Measurements from ENCODE around the gene LURAP1L.

The LURAP1L gene

GRCh38 chr9:12862611-12863410, 88.0 kb downstream of the LURAP1L start:
- Histone ChIP-seq H3K9me3 (ENCODE audit: control insufficient read depth, insufficient read depth, low read depth, low read length) (no peaks in the 10 kb centered on the region), H3K4me1 (ENCODE audit: control insufficient read depth, insufficient read depth, low read length) (peaks cover 8% of the 10 kb centered on the region), H3K27ac (ENCODE audit: extremely low read depth, low read depth, low read length) (no peak overlapping the region), H3K4me3 (ENCODE audit: low read depth, low read length) (no peak overlapping the region), H3K36me3 (ENCODE audit: control insufficient read depth in 2 of 2, insufficient read depth in 1 of 2, low read length in 2 of 2) (no peaks in the 10 kb centered on the region)
- peak; percentile 44; the same call in 1 of the 2 replicates for TF ChIP-seq ZBTB17 (tag by site-specific recombination; IDR thresholded peaks at IDR 0.05)
- peak; percentile 52; the same call in 1 of the 2 replicates for TF ChIP-seq OSR2 (tag by site-specific recombination; IDR thresholded peaks at IDR 0.05)
- no peak for TF ChIP-seq ZSCAN16 (tag by site-specific recombination; IDR thresholded peaks at IDR 0.05)
- no peak for TF ChIP-seq RBAK (tag by site-specific recombination; IDR thresholded peaks at IDR 0.05)
- 0 out of 2 replicates have a peak, but pooled peaks have one; percentile 22 for TF ChIP-seq PRDM6 (tag by site-specific recombination; IDR thresholded peaks at IDR 0.05)
- TF ChIP-seq ZNF148 (tag by site-specific recombination; IDR thresholded peaks at IDR 0.05; ENCODE audit: borderline replicate concordance): no peak
- ChIA-PET POLR2A (no interaction called here), CTCF (interaction anchor here (1.1 to 1.2 kb wide), 2 partner anchors 139 to 165 kb away, joined by 3 to 5 read pairs; no protein-coding TSS in a partner anchor)

- Histone ChIP-seq H3K27ac (ENCODE audit: extremely low read depth, low read depth, low read length) (no peak overlapping the region), H3K4me1 (ENCODE audit: control insufficient read depth, insufficient read depth, low read length) (peaks cover 8% of the 10 kb centered on the region), H3K4me3 (ENCODE audit: low read depth, low read length) (no peak overlapping the region), H3K36me3 (ENCODE audit: control insufficient read depth in 2 of 2, insufficient read depth in 1 of 2, low read length in 2 of 2) (no peaks in the 10 kb centered on the region), H3K9me3 (ENCODE audit: control insufficient read depth, insufficient read depth, low read depth, low read length) (no peaks in the 10 kb centered on the region)
- ChIA-PET POLR2A (no interaction called here), CTCF (interaction anchor here (0.6 to 1.2 kb wide), 3 partner anchors 140 to 1478 kb away, joined by 3 to 5 read pairs (median 4); no protein-coding TSS in a partner anchor)
- TF ChIP-seq PRDM6 (tag by site-specific recombination; IDR thresholded peaks at IDR 0.05) (peak; percentile 59), ZBTB11 (tag by site-specific recombination; conservative IDR thresholded peaks at IDR 0.05; ENCODE audit: low read depth) (no peak), GLI4 (tag by site-specific recombination; IDR thresholded peaks at IDR 0.05) (no peak), WT1 (tag by site-specific recombination; IDR thresholded peaks at IDR 0.05) (peak; percentile 52; the same call in 1 of the 2 replicates), ZNF292 (tag by site-specific recombination; IDR thresholded peaks at IDR 0.05; ENCODE audit: borderline replicate concordance, low read depth) (no peak)
Measured at GRCh38 chr9:12863618-12864017, 88.8 kb downstream of the LURAP1L start.
